ENCODE measurements around the gene GRK2.

Gene GRK2

GRCh38 chr11:67306769-67307544 is 40.7 kb downstream of the GRK2 start:
- TF ChIP-seq FOXM1 (IDR thresholded peaks at IDR 0.05; ENCODE audit: borderline replicate concordance, low read depth) (no peak), EP300 (IDR thresholded peaks at IDR 0.05; ENCODE audit: borderline replicate concordance) (no peak), TEAD4 (IDR thresholded peaks at IDR 0.05) (no peak), NFIC (IDR thresholded peaks at IDR 0.05) (no peak), MAX (IDR thresholded peaks at IDR 0.05) (no peak), CEBPB (IDR thresholded peaks at IDR 0.05) (no peak), CREB1 (IDR thresholded peaks at IDR 0.05; ENCODE audit: low read depth) (no peak), EGR1 (IDR thresholded peaks at IDR 0.05) (no peak), YY1 (IDR thresholded peaks at IDR 0.05; ENCODE audit: low read depth) (no peak)

GRCh38 chr11:67307545-67308001 is 41.3 kb downstream of the GRK2 start:
- TF ChIP-seq TAF1 (IDR thresholded peaks at IDR 0.05; ENCODE audit: low read depth) (no peak), RAD21 (IDR thresholded peaks at IDR 0.05; ENCODE audit: low read depth) (no peak), EGR1 (IDR thresholded peaks at IDR 0.05) (no peak), CREB1 (IDR thresholded peaks at IDR 0.05; ENCODE audit: low read depth) (no peak), CEBPB (IDR thresholded peaks at IDR 0.05) (no peak), ZBTB7A (IDR thresholded peaks at IDR 0.05; ENCODE audit: low read depth) (no peak), REST (IDR thresholded peaks at IDR 0.05; ENCODE audit: low read depth) (no peak), NFIC (IDR thresholded peaks at IDR 0.05) (no peak), YY1 (IDR thresholded peaks at IDR 0.05; ENCODE audit: low read depth) (no peak), EP300 (IDR thresholded peaks at IDR 0.05; ENCODE audit: borderline replicate concordance) (no peak), TCF12 (IDR thresholded peaks at IDR 0.05; ENCODE audit: low read depth) (no peak), USF1 (IDR thresholded peaks at IDR 0.05) (no peak), MAX (IDR thresholded peaks at IDR 0.05) (no peak), TEAD4 (IDR thresholded peaks at IDR 0.05) (no peak), FOXM1 (IDR thresholded peaks at IDR 0.05; ENCODE audit: borderline replicate concordance, low read depth) (no peak)

GRCh38 chr11:67308031-67308866 is 42.0 kb downstream of the GRK2 start:
- TF ChIP-seq YY1 (IDR thresholded peaks at IDR 0.05; ENCODE audit: low read depth) (no peak), USF1 (IDR thresholded peaks at IDR 0.05) (no peak), ZBTB7A (IDR thresholded peaks at IDR 0.05; ENCODE audit: low read depth) (no peak), CEBPB (IDR thresholded peaks at IDR 0.05) (no peak), REST (IDR thresholded peaks at IDR 0.05; ENCODE audit: low read depth) (no peak), TCF12 (IDR thresholded peaks at IDR 0.05; ENCODE audit: low read depth) (no peak), FOXM1 (IDR thresholded peaks at IDR 0.05; ENCODE audit: borderline replicate concordance, low read depth) (no peak), MAX (IDR thresholded peaks at IDR 0.05) (no peak), CREB1 (IDR thresholded peaks at IDR 0.05; ENCODE audit: low read depth) (no peak), EGR1 (IDR thresholded peaks at IDR 0.05) (no peak)

GRCh38 chr11:67309166-67309565 is 42.9 kb downstream of the GRK2 start:
- no peak for TF ChIP-seq USF1 (IDR thresholded peaks at IDR 0.05)
- TF ChIP-seq NFIC (IDR thresholded peaks at IDR 0.05) = no peak
- no peak for TF ChIP-seq ZBTB7A (IDR thresholded peaks at IDR 0.05; ENCODE audit: low read depth)
- no peak for TF ChIP-seq CEBPB (IDR thresholded peaks at IDR 0.05)
- TF ChIP-seq RAD21 (IDR thresholded peaks at IDR 0.05; ENCODE audit: low read depth) = no peak
- no peak for TF ChIP-seq MAX (IDR thresholded peaks at IDR 0.05)
- no peak for TF ChIP-seq FOXM1 (IDR thresholded peaks at IDR 0.05; ENCODE audit: borderline replicate concordance, low read depth)
- TF ChIP-seq CREB1 (IDR thresholded peaks at IDR 0.05; ENCODE audit: low read depth) = no peak
- TF ChIP-seq TCF12 (IDR thresholded peaks at IDR 0.05; ENCODE audit: low read depth) = no peak
- no peak for TF ChIP-seq TEAD4 (IDR thresholded peaks at IDR 0.05)
- no peak for TF ChIP-seq EGR1 (IDR thresholded peaks at IDR 0.05)
- TF ChIP-seq REST (IDR thresholded peaks at IDR 0.05; ENCODE audit: low read depth) = no peak
- no peak for TF ChIP-seq YY1 (IDR thresholded peaks at IDR 0.05; ENCODE audit: low read depth)
- TF ChIP-seq EP300 (IDR thresholded peaks at IDR 0.05; ENCODE audit: borderline replicate concordance) = no peak
- TF ChIP-seq TAF1 (IDR thresholded peaks at IDR 0.05; ENCODE audit: low read depth) = no peak
